NCI-H748 (cell line): ENCODE data around the gene PDCD7.
"Not testable (repeated sequence)": the region's sequence is repeated elsewhere in the genome, so short reads cannot be mapped to it uniquely, and the experiment has no call there.

ENCODE experiments used
- DNase-seq: peaks from one replicate; lab custom pipeline; 2025; ENCODE audit not compliant: unreplicated experiment; lab: John Stamatoyannopoulos, UW

PDCD7 gene

GRCh38 chr15:65133548-65134200, at the start of gene PDCD7:
TSS of gene PDCD7 (minus strand) at chr15:65133808. CDS start at chr15:65133781, 27 bp downstream.
- peak; percentile 94 for DNase-seq

GRCh38 chr15:65182538-65182937, 48.9 kb upstream of the PDCD7 start:
- no peak for DNase-seq

GRCh38 chr15:65181582-65182353, 48.2 kb upstream of the PDCD7 start:
- not testable (repeated sequence) for DNase-seq

- no peak for DNase-seq
Measured at GRCh38 chr15:65180167-65180566, 46.6 kb upstream of the PDCD7 start.

- no peak for DNase-seq
Measured at GRCh38 chr15:65177901-65178300, 44.3 kb upstream of the PDCD7 start.

GRCh38 chr15:65176056-65176455, 42.4 kb upstream of the PDCD7 start:
- no peak for DNase-seq

- no peak for DNase-seq
Measured at GRCh38 chr15:65175511-65175910, 41.9 kb upstream of the PDCD7 start.

GRCh38 chr15:65174509-65174908, 40.9 kb upstream of the PDCD7 start:
- DNase-seq = no peak

GRCh38 chr15:65172531-65172930, 38.9 kb upstream of the PDCD7 start:
- DNase-seq = no peak

GRCh38 chr15:65171428-65171827, 37.8 kb upstream of the PDCD7 start:
- DNase-seq = no peak

GRCh38 chr15:65165875-65166274, 32.3 kb upstream of the PDCD7 start:
- no peak for DNase-seq

- DNase-seq = no peak
Measured at GRCh38 chr15:65164139-65164538, 30.5 kb upstream of the PDCD7 start.

- DNase-seq = no peak
Measured at GRCh38 chr15:65163041-65163440, 29.4 kb upstream of the PDCD7 start.

GRCh38 chr15:65156692-65157091, 23.1 kb upstream of the PDCD7 start:
- DNase-seq = peak; percentile 10

- no peak for DNase-seq
Measured at GRCh38 chr15:65154720-65155119, 21.1 kb upstream of the PDCD7 start.

- no peak for DNase-seq
Measured at GRCh38 chr15:65147902-65148301, 14.3 kb upstream of the PDCD7 start.

- no peak for DNase-seq
Measured at GRCh38 chr15:65146438-65146837, 12.8 kb upstream of the PDCD7 start.

GRCh38 chr15:65138631-65139030, 5.0 kb upstream of the PDCD7 start:
- not testable (repeated sequence) for DNase-seq

- not testable (repeated sequence) for DNase-seq
Measured at GRCh38 chr15:65137893-65138292, 4.3 kb upstream of the PDCD7 start.

GRCh38 chr15:65137089-65137488, 3.5 kb upstream of the PDCD7 start:
- DNase-seq = not testable (repeated sequence)

GRCh38 chr15:65134538-65134937, 930 bp upstream of the PDCD7 start:
- no peak for DNase-seq

GRCh38 chr15:65132878-65133547, 595 bp downstream of the PDCD7 start:
- peak; percentile 44 for DNase-seq
